HG02678 (cell line): ENCODE data around the gene PRKN.
A peak's percentile ranks its signal among the peaks of the same experiment; 100 is the strongest.

Source experiments
- ATAC-seq: cut with Tn5 transposase; IDR thresholded peaks from one replicate; pipeline ENCODE4 v1.9.1; 2021; ENCODE audit warnings: mild to moderate bottlenecking, moderate library complexity; ENCODE audit not compliant: unreplicated experiment

Gene PRKN

DNA sequence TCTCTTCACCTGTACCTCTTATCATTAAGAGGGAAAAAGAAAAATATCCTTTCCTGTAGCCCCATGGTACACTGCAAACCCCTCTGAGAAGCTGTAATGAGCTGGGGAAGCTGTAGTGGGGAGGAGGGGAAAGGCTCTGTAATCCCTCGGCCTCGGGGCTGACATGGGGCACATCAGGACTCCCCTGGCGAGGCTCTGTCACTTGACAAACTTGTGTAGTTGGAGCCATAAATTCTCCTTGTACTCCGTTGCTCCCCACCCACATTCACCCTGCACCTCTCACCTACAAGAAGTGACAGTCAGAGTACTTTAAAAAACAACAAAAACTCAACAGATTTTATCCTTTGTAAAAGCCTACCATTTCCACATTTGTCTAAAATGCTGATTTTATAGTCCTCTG lies 978.0 kb downstream of the PRKN start:
- ATAC-seq, result no peak

DNA sequence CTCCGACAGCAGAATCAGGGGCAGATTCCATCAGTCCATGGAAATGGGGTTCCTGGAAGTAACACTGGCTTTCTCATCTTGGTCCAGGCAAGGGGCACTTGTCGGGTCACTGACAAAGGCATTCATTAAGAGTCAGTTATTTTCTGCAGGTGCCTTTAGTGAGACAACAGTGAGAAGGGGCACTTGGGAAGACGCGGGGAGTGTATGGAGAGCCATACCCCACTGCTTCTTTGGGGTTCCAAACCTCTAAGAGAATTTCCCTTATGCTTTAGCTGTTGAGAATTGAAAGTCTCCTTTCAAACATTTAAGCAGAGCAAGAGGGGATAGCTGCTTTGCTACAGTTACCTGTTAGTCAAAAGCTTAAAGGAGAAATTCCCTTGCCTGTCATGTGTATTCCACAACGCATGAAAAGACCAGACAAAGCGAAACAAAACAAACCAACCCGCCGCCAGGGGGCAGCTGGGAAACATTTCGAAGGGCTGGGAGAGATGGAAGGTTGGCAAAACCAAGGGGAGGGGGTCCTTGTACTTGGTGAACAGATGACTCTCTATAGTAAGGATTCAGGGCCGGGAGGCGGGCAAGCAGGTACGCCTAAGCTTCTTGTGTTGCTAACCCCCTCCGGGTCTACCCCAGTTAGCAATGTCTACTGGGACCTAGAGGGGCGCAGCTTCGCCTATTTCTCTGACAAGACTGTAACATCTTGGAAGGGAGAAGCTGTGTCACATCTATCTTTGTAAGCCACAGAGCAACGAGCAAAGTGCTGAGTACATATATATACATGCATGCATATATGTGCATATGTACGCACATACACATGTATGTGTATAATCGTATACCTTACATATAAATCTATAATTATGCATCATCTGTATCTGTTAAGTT lies 978.8 kb downstream of the PRKN start:
- ATAC-seq, result no peak

DNA sequence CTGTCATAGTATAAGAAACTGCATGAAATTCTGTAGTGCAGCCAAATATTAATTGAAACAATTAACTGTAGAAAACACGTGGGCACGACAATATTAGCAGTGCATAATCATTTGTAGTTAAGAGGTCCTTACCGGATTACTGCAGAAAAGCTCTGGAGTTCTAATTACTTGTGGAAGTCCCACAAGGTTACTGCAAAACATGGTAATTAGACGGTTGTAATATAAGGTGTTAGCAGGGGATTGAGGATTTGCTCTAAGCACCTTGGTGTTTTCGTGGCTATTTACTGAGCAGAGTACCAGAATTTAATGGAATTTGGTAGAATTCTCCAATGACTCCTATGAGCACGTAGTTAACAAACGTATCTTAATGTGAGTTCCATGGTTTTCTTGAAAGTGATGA lies 980.1 kb downstream of the PRKN start:
- ATAC-seq, result no peak

DNA sequence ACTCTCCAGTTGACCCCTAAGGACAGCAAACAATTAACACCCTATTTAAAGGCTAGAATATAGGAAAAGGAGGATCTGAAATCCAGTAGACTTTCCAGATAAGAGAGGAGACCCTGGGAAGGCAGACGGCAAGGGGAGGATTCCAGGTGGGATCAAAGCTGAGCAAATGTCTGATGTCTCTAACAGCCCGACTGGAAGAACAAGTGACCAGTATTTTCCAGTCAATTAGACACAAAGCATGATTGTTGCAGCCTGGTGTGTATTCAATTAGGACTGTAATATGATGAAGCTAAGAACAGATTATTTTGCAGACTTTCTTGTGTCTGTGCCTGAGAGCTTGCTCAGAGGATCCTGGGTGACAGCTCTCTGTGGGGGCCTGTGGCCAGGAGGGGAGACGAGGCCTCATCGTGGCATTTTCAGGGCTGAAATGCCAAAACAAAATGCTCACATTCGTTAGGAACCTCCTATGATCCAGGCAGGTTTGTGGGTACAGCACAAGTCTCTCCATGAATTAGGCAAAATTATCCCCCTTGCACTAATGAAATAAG lies 981.9 kb downstream of the PRKN start:
- ATAC-seq, result no peak

DNA sequence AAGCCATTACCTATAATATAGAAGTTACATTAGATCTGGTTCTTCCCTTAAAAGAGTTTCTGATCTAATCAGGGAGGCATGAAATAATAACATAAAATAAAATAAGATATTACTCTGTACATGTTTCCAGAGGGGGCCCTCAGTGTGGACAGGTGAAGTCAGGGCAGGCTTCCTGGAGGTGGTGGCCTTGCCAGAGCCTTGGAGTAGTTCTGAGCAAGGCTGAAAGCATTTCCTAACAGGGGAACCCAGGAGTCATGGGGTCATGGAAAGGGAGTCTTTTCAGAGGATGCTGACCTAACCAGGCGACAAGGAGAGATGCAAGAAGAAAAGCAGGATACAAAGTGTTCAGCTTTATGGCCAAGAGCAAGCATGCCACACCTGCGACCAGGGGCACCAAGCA lies 982.4 kb downstream of the PRKN start:
- no peak for ATAC-seq

DNA sequence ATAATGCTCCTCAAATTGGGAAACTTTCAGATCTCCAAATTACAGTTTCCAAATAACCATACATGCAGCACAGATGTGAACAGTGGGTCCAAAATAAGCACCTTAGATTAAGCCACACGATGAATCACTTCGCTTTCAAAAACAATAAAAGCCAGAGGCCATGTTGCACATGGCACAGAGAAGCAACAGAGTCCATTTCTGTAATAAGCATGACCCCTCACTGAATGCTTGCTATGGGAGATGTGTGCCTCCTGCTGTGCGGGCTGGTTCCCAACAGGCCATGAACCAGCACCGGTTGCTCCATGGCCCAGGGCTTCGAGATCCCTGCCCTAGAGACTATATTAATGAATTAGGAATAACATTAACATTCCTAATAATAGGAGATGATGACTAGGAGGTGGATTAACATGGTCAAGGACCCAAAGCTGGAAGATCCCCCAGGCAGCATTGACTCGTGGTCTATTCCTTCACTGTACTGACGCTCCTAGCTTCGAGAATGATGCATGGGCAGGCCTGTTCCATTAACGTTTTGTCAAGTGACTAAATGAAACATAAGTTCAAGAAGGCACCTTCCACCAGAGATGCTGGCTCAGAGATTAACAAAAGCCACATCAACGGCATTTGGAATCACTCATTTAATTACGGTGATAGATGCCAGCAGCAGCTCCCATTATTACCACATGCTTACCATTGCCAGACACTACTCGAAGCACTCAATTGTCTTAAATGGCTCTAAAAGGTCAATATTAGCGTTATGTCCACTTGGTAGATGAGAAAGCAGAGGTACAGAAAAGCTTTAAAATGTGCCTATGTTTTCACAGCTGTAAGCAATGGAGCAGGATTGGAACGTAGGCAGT lies 983.1 kb downstream of the PRKN start:
- ATAC-seq, result no peak

DNA sequence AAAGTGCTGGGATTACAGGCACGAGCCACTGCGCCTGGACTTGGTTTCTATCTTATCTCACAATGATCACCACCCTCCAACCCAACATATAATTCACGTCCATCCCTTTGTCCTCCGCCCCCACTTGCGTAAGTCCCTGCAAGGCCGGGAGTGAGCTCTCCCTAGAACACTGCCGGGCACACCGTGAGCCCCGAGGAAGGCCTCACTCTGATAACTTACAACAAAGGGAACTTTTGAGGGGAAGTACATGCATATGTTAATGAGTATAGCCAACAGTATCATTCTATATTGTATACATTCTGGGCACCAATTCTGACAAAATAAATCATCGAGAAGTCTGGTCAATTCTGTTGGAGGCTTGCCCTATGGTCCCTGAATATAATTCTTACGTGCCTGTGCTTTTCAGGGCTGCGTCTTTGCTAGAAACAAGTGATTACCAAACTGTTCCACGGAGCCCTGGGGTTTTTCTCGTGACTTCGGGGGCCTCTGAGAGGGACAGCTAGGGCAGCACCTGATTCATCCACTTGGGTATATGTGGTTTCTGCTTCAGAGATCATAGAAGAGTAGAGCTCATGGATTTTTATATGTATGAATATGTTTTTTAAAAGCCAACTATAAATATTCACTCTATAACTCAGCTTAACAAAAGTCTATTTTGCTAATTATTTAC lies 983.9 kb downstream of the PRKN start:
- peak; percentile 71 for ATAC-seq

DNA sequence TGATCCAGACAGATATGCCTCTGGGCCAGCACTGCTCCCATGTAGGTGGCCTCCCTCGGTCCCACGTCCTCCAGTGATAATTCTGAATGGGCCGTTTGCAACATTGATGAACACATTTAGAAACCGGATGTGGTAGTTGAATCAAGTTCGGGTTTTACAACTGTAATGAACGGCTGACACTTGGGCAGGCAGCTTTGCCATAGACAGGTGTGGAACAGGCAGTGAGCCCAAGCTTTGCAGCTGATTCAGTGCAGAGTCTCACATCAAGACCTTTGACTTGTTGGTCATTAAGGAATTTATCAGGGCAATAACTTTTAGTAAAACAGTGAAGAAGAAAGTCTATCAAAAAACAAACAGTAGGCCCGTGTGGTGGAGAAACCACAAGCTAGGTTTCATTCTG lies 987.1 kb downstream of the PRKN start:
- ATAC-seq, result peak; percentile 47

DNA sequence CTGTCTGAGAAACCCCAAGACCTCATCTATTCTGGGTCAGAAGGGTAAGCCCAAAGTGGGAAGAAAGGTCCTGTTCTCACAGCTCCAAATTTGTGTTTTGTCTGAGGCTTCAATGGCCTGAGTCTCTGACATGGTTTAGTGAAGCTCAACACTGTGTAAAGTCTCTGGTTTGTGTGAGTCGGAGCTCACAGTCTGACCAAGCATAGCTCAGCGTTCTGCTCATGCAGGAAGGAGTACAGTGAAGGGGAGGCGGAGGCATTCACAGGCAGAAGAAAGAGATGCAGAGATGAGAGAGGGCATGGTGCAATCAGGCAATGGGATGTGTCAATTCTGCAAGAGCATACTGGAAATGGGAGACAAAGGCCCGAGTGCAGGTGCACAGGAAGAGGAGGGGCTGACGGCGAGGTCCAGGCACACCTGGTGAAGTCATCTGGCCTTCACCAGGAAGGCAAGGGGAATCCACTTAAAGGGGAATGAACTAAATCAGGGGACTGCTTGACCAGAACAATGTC lies 990.7 kb downstream of the PRKN start:
- ATAC-seq, result no peak

DNA sequence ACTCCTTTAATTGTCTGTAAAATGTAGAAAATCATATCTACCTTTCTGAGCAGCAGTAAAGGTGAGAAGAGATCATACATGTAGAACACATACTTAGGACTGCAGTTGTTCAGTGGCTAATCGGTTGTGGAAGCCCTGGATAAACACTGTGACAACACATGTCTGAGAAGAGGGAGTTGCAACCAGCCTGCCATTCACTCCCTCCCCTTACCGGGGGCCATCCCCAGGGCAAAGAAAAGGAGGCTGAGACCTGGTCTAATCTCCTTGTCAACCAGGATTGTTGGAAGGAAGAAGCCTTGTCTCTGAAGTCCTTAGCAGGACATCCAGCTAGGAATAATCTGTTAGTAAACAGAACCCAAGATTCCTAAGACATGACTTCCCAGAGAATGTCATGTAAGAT lies 991.2 kb downstream of the PRKN start:
- ATAC-seq, result no peak

DNA sequence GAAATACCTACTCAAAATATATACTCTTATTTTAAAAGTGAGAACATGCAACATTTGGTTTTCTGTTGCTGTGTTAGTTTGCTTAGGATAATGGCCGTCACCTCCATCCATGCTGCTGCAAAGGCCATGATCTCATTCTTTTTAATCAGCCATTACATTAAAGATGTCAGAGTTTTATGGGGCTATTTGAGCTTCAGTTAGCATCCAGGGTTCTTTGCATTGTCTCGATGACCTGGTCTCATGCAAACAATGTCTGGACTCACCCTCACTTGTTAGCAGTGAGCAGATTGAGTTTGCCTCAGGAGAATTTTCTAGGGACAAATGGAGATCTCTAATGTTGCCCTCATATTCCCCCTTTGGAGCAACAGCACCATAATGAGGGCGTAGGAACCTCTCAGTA lies 995.0 kb downstream of the PRKN start:
- ATAC-seq, result no peak

DNA sequence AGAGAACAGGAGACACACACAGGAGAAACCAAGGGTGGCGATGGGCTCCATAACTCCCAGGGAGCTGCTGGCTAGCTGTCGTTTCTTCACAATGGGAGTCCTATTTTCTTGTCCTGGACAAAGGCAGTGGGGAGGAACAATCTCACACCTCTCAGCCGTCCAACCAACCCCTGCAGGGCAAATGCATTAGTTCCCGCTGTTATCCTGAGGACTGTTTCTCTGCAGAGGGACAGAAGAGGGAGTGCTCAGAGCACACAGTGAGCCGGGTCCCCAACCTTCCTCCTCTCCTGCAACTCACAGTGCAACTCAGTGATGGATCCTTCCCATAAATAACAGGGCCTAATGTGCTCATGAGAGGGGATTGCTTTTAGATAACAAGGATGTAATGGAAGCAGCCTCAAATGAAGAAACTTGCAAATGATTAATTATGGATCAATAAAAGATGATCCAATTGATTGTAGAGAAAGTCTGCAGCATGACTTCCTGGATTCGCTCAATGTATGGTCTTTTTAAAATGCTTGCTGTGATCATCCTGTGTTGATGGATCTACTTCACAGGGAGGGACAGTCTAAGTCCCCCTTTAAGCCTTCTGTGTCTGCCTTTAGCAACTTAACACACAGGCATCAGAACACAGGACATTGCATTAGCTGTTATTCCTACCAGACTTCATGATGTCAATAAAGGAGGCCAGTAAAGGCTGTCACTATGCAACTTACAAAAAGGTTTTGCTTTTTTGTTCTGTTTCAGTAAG lies 1000.3 kb downstream of the PRKN start:
- no peak for ATAC-seq

DNA sequence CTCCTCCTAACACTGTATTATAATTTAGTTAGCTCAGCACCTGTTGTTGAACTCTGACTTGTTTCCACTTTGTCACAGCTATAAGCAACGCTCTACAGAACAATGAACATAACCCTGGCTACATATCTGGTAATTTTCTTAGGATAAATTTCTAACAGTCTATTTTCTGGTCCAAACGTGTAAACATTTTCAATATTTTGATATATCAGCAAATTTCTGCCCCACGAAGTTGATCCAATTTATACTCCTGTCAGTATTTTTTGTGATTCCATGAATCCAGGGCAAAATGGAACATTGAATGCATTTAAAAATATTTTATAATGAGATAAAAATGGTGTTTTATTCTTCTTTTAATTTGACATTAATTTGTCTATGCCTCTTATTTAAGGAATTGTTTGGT lies 1005.2 kb downstream of the PRKN start:
- ATAC-seq, result no peak

DNA sequence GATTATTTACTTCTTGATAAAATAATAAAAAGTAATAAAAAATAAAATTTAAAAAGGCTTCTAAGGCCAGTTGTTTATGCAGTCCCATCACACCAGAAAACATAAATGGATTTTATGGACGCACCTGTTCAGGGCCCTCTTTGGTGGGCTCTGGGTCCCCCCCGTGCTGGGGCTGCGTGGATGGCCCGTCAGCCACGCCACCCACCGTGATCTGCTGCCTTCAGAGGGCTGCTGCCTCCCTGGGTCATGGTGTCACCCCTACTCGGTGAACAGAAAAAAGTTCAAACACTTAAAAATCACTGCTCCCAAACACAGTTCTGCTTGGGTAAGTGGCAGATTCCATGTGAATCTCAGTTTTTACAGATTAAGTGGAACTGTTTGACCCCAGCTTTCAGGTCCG lies 1006.1 kb downstream of the PRKN start:
- no peak for ATAC-seq

DNA sequence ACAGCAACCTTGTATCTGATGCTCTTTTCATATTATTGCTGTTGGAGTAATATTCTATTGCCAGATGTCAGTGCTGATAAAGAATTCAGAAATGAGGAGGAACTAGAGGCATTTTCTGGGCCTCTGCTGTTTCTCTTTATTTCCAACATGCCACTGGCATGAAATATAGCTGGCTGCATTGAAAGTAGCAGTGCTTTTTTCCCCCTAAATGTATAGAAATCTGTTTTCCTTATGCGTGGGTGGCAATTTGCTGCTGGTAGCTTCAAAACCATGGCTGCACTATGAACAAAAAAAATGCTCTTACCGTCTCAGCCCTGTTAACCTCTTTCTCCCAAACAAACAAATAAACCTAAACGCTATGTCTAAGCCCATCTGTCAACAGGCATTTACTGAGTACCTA lies 1011.4 kb downstream of the PRKN start:
- no peak for ATAC-seq

DNA sequence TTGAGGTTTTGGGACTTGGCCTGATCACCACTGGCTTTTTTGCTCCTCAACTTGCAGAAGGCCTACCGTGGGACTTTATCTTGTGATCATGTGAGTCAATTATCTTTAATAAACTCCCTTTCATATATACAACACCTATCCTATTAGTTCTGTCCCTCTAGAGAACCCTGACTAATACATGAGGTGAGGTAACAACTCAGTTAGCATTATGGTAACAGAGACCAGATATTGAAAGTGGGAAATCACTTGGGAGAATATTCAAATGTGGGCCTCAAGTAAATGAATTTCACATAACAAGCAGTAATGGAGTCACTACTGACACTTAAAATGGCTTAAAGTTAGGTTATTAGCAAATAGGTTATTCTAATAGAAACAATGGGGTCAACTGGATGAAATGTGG lies 1015.6 kb downstream of the PRKN start:
- no peak for ATAC-seq

DNA sequence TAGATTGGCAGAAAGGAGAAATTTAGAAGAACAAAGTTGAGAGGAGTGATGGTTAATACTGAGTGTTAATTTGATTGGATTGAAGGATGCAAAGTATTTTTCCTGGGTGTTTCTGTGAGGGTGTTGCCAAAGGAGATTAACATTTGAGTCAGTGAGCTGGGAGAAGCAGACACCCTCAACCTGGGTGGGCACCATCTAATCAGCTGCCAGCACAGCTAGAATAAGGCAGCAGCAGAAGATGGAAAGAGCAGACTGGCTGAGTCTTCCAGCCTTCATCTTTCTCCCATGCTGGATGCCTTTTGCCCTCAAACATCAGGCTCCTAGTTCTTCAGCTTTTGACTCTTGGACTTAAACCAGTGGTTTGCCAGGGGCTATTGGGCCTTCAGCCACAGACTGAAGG lies 1016.1 kb downstream of the PRKN start:
- no peak for ATAC-seq

DNA sequence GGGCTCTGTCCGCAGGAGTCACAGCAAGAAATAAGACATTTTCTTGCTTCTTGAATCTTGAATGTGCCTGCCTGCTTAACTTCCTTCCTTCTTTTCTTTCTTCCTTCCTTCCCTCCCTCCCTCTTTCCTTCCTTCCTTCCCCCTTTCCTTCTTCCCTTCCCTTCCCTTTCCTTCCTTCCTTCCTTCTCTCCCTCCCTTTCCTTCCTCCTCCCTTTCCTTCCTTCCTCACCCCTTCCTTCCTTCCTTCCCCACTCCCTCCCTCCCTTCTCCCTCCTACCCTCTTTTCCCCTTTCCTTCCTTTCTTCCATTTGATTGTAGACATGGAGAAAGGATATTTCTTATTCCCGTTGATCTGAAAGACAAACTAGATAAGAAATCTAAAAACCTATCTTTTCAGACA lies 1016.9 kb downstream of the PRKN start:
- no peak for ATAC-seq

DNA sequence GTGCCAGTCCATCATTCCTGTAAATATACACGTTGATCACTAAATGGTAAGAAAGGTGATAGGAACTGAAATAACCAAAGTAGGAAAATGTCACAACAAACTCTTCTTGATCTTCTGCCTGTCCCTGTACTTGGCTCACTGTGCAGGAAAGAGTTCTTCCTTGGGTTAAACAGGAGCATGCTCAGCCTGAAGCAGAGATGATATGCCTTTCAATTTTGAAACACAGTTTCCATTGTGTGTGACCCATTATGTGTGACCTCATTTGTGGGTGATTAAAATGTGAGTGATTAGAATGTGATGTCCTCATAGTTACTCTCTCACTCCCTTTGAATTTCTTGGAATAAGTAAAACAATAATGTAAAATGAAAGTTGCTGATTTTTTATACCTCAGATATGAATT lies 1026.5 kb downstream of the PRKN start:
- no peak for ATAC-seq

DNA sequence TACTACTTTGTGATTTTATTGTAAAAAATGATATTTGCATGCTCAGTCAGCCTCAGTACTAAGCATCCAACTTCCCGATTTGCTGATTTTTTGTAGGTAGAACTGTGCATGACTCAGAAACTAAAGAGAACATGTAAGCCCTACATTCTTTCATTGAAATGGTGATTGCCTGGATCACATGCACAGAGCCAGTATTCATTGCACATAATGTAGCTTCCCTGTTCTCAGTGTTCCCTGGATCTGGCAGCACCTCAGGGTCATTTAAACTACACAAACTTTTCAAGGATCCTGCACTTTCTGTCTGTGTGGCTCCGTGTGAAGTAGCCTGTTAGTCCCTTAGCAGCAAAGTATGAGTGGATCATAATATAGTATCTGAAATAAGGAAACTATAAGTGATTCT lies 1030.8 kb downstream of the PRKN start:
- ATAC-seq, result no peak
